HepG2 (cell line): ENCODE results near the gene CHIC2.

Experiments
- BCLAF1 ChIP-seq: fragments of 450-650 bp; IDR thresholded peaks from 2 replicates; pipeline ENCODE4 v1.6.1; 2017; ENCODE audit warnings: mild to moderate bottlenecking
- CBFB ChIP-seq: sonication (generic); formaldehyde crosslinking; IDR thresholded peaks from 2 replicates; pipeline ENCODE4 v1.4.0; 2020; ENCODE audit warnings: missing genetic modification reagents
- CTCF ChIP-seq: sonication (generic); formaldehyde crosslinking; IDR thresholded peaks from 2 replicates; pipeline ENCODE4 v1.5.0; 2020; ENCODE audit warnings: mild to moderate bottlenecking, missing genetic modification reagents, moderate library complexity
- GABPA ChIP-seq, 2 experiments: IDR thresholded peaks; 2 replicates each; pipeline ENCODE4 v1.6.1; 2011 to 2016; ENCODE audit warnings: low read depth in 2 of 2, low read length in 1 of 2, missing biosample characterization in 1 of 2, missing genetic modification characterization in 1 of 2
- MEF2D ChIP-seq: sonication (generic); formaldehyde crosslinking; IDR thresholded peaks from 2 replicates; pipeline ENCODE4 v1.5.1; 2020; ENCODE audit warnings: mild to moderate bottlenecking, missing genetic modification reagents
- RAD51 ChIP-seq: fragments of 450-650 bp; IDR thresholded peaks from 2 replicates; pipeline ENCODE4 v1.6.1; 2016; ENCODE audit warnings: borderline replicate concordance
- SRY ChIP-seq: sonication (generic); formaldehyde crosslinking; IDR thresholded peaks from 2 replicates; pipeline ENCODE4 v1.8.0; 2022; ENCODE audit warnings: mild to moderate bottlenecking, missing genetic modification reagents
- ZNF549 ChIP-seq: sonication (generic); formaldehyde crosslinking; IDR thresholded peaks from 2 replicates; pipeline ENCODE4 v1.5.0; 2020; ENCODE audit warnings: missing genetic modification reagents
- ZNF784 ChIP-seq: sonication (generic); formaldehyde crosslinking; IDR thresholded peaks from 2 replicates; pipeline ENCODE4 v1.5.1; 2020; ENCODE audit warnings: missing genetic modification reagents, mild to moderate bottlenecking, borderline replicate concordance

GRCh38 chr4:53997898-53998297, 66.5 kb downstream of the CHIC2 start:
- TF ChIP-seq ZNF549 (CRISPR knock-in tag) (no peak), RAD51 (no peak), CBFB (CRISPR knock-in tag) (no peak), GABPA (IDR thresholded peaks at IDR 0.05; ENCODE audit: low read depth, low read length) (no peak), GABPA (CRISPR knock-in tag; IDR thresholded peaks at IDR 0.05; ENCODE audit: low read depth) (no peak), ZNF784 (no peak), MEF2D (CRISPR knock-in tag) (no peak), BCLAF1 (no peak), CTCF (CRISPR knock-in tag) (no peak), SRY (no peak)
